Activated CD8-positive, alpha-beta T cell treated with anti-CD3 and anti-CD28 coated beads for 36 hours (primary cell): ENCODE measurements around the gene CYTH4. TPM values are rescaled to one million over a fixed set of nuclear protein-coding genes. Genes with fewer than 3 reads are reported as not detected.

Experiments
- ATAC-seq: fragments of 200-7000 bp; cut with Tn5 transposase; one replicate; pipeline ENCODE4 v1.10.0; 2021; ENCODE audit warnings: mild to moderate bottlenecking, moderate library complexity
- CTCF ChIA-PET: fragments of 350-600 bp; sonication (Branson Sonifier 250); formaldehyde crosslinking; loops from one replicate; lab custom pipeline; 2021; ENCODE audit warnings: antibody characterized with exemption; lab: Charles Lee
- POLR2A ChIA-PET: fragments of 350-600 bp; sonication (Branson Sonifier 250); formaldehyde crosslinking; loops from one replicate; lab custom pipeline; 2021; ENCODE audit warnings: antibody characterized with exemption; lab: Charles Lee
- DNase-seq: peaks from one replicate; pipeline ENCODE4 v3.0.0-alpha.2; 2020
- H3K27ac Mint-ChIP-seq: one replicate; pipeline ENCODE4 v1.8.0; 2021; ENCODE audit warnings: mild to moderate bottlenecking, mixed read lengths
- H3K27me3 Mint-ChIP-seq: one replicate; pipeline ENCODE4 v1.8.0; 2021; ENCODE audit warnings: mixed read lengths
- H3K36me3 Mint-ChIP-seq: one replicate; pipeline ENCODE4 v1.8.0; 2021; ENCODE audit warnings: low read depth, mixed read lengths
- H3K4me1 Mint-ChIP-seq: one replicate; pipeline ENCODE4 v1.8.0; 2021; ENCODE audit warnings: low read depth, mixed read lengths
- H3K4me3 Mint-ChIP-seq: one replicate; pipeline ENCODE4 v1.8.0; 2021; ENCODE audit warnings: mild to moderate bottlenecking, moderate library complexity, mixed read lengths
- H3K9me3 Mint-ChIP-seq: one replicate; pipeline ENCODE4 v1.8.0; 2021; ENCODE audit warnings: mixed read lengths
- intact Hi-C: fragments of 100-400 bp; cut with micrococcal nuclease; formaldehyde crosslinking; loops from one replicate; pipeline ENCODE4 v1.10.0; 2022
- total RNA-seq, 2 experiments: library from RNA; stranded (reverse); gene quantifications; one replicate each; pipeline ENCODE4 v1.2.3, GENCODE V29; 2021
- TF ChIP-seq, protein P1 (sequence below): fragments of 200-600 bp; IDR thresholded peaks from one replicate; pipeline ENCODE4 v1.8.0; 2022; ENCODE audit warnings: antibody characterized with exemption, mild to moderate bottlenecking

CYTH4 gene
- total RNA-seq, 2 experiments from 2014 or later: 33.2 to 33.4 TPM

DNA sequence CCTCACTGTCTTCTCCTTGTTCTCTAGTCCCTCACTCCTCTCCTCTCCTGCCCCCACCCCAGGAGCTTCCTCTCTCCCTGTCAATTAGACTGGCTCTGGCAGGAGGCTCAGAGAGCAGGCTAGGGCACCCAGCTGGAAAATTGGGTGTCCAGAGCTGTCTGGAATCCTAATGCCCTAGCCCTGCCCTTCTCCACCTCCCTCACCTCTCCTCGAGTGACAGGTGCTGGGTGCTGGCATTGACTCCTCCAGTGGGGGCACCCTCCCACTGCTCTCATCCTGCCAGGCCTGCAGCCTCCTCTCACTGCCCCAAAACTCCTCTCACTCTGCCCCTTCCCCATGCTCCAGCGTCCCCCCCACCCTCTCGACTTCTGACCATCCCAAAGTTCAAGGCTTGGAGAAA lies 68.9 kb downstream of the CYTH4 start:
- no peak for ATAC-seq
- no peak for DNase-seq
- no peaks in the 10 kb centered on the region for H3K9me3 Mint-ChIP-seq
- TF ChIP-seq, protein P1, sequence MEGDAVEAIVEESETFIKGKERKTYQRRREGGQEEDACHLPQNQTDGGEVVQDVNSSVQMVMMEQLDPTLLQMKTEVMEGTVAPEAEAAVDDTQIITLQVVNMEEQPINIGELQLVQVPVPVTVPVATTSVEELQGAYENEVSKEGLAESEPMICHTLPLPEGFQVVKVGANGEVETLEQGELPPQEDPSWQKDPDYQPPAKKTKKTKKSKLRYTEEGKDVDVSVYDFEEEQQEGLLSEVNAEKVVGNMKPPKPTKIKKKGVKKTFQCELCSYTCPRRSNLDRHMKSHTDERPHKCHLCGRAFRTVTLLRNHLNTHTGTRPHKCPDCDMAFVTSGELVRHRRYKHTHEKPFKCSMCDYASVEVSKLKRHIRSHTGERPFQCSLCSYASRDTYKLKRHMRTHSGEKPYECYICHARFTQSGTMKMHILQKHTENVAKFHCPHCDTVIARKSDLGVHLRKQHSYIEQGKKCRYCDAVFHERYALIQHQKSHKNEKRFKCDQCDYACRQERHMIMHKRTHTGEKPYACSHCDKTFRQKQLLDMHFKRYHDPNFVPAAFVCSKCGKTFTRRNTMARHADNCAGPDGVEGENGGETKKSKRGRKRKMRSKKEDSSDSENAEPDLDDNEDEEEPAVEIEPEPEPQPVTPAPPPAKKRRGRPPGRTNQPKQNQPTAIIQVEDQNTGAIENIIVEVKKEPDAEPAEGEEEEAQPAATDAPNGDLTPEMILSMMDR: no peak
- H3K27me3 Mint-ChIP-seq: no peaks in the 10 kb centered on the region
- H3K4me1 Mint-ChIP-seq: no peaks in the 10 kb centered on the region
- ChIA-PET CTCF (no interaction called here), POLR2A (interaction anchor here (0.7 to 1.0 kb wide), 2 partner anchors 17 to 324 kb away, joined by 3 read pairs; no protein-coding TSS in a partner anchor)
- intact Hi-C loops: no loop called here
- no peaks in the 10 kb centered on the region for H3K36me3 Mint-ChIP-seq
- no peak overlapping the region for H3K4me3 Mint-ChIP-seq
- no peak overlapping the region for H3K27ac Mint-ChIP-seq

DNA sequence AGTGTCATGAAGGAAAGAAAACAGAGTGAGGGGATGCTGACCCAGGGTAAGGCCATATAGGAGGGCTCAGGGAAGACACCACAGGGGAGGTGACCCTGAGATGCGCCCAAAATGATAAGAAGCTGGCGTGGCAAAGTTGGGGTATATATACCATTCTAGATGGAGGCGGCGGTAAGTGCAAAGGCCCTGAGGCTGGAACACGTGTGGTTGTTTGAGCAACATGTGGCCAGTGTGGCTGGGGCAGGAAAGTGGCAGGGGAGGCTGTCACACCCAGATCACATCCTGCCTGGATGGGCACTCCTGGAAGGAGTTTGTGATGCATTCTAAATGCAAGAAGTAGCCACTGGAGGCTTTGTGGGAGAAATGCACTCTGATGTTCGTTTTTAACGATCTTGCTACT lies 70.2 kb downstream of the CYTH4 start:
- no peaks in the 10 kb centered on the region for H3K27me3 Mint-ChIP-seq
- TF ChIP-seq, protein P1: no peak
- intact Hi-C loops: no loop called here
- POLR2A ChIA-PET: no interaction called here
- H3K36me3 Mint-ChIP-seq: no peaks in the 10 kb centered on the region
- CTCF ChIA-PET: interaction anchor here (0.7 kb wide), 1 partner anchor 240 kb away, joined by 3 read pairs; no protein-coding TSS in a partner anchor
- no peaks in the 10 kb centered on the region for H3K9me3 Mint-ChIP-seq
- no peak for DNase-seq
- no peak for ATAC-seq
- H3K4me1 Mint-ChIP-seq: no peaks in the 10 kb centered on the region
- H3K4me3 Mint-ChIP-seq: no peak overlapping the region
- no peak overlapping the region for H3K27ac Mint-ChIP-seq

DNA sequence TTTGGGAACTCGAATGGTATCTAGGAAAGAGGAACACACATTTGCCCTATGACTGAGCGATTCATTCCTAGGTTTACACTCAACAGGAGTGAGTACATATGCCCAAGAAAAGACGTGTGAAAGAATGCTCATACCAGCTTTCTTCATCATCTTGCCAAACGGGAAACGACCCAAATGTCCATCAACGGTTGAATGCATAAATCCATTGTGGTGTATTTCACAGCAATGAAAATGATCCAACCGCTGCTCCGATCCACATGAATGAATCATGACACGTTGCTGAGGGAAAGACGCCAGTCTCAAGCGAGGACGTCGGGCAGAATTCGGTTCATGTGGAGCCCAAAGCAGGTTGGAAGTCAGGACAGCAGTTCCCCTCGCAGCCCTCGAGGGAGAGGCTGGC lies 71.5 kb downstream of the CYTH4 start:
- DNase-seq: no peak
- no peak for ATAC-seq
- ChIA-PET POLR2A (no interaction called here), CTCF (no interaction called here)
- Mint-ChIP-seq H3K36me3 (no peaks in the 10 kb centered on the region), H3K4me3 (no peak overlapping the region), H3K9me3 (no peaks in the 10 kb centered on the region), H3K27me3 (no peaks in the 10 kb centered on the region), H3K27ac (no peak overlapping the region), H3K4me1 (no peaks in the 10 kb centered on the region)
- TF ChIP-seq, protein P1: no peak
- intact Hi-C loops: no loop called here

DNA sequence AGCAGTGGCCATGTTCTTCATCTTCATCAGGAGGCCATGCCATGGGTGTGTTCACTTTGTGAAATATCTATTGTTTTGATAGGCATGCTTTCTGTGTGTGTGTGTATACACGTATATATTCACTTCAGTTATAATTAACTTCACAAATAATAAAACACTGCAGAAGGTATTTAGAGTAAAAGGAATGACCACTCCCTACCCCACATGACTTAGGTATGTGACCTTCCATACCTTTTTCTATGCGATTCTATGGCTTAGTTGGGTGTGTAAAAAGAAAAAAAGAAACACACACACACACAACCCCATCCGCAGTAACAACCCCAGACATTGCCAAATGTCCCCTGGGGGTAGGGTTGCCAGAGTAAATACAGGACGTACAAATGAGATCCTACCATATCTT lies 72.0 kb downstream of the CYTH4 start:
- Mint-ChIP-seq H3K9me3 (no peaks in the 10 kb centered on the region), H3K4me3 (no peak overlapping the region)

DNA sequence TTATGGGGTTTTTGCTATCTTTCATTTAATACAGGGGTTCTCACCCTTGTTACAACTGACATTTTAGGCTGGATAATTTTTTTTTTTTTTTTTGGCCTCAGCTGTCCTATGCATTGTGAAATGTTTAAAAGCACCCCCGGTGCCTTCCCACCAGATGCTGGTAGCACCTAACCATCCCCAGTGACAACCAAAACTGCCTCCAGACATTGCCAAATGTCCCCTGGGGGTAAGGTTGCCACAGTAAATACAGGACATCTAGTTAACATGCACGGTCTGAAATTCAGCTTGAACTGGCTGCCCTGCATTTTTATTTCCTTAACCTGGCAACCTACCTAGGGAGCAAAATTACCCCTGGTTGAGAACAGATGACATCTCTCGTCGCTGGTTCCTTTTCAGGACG lies 72.4 kb downstream of the CYTH4 start:
- intact Hi-C loops: no loop called here
- ChIA-PET POLR2A (no interaction called here), CTCF (no interaction called here)
- Mint-ChIP-seq H3K27ac (no peak overlapping the region), H3K9me3 (no peaks in the 10 kb centered on the region), H3K36me3 (no peaks in the 10 kb centered on the region), H3K4me3 (no peak overlapping the region), H3K27me3 (no peaks in the 10 kb centered on the region), H3K4me1 (no peaks in the 10 kb centered on the region)
- TF ChIP-seq, protein P1: no peak
- DNase-seq (no peak), ATAC-seq (no peak)

More for the DNA sequence above, 72.0 kb downstream of the CYTH4 start:
- Mint-ChIP-seq H3K4me1 (no peaks in the 10 kb centered on the region), H3K36me3 (no peaks in the 10 kb centered on the region), H3K27me3 (no peaks in the 10 kb centered on the region), H3K27ac (no peak overlapping the region)
- ChIA-PET POLR2A (no interaction called here), CTCF (no interaction called here)
- TF ChIP-seq, protein P1: no peak
- ATAC-seq (no peak), DNase-seq (no peak)
- intact Hi-C loops: no loop called here
